ENCODE measurements around the gene OR2V2. TPM values are rescaled to one million over a fixed set of nuclear protein-coding genes. Genes with fewer than 3 reads are reported as not detected.

Gene OR2V2
- total RNA-seq, 1 experiment from 2014 or later: not detected

GRCh38 chr5:181189962-181190710 is 42.8 kb downstream of the OR2V2 start:
- peak; percentile 41 for DNase-seq (ENCODE audit: low spot score)

- peak; percentile 55 for DNase-seq (ENCODE audit: low spot score)
Measured at GRCh38 chr5:181190711-181191525, 43.5 kb downstream of the OR2V2 start.

- DNase-seq (ENCODE audit: low spot score): peak; percentile 97
Measured at GRCh38 chr5:181191526-181192336, 44.3 kb downstream of the OR2V2 start.

- no peak for DNase-seq (ENCODE audit: low spot score)
Measured at GRCh38 chr5:181192337-181193046, 45.1 kb downstream of the OR2V2 start.

- DNase-seq (ENCODE audit: low spot score): no peak
Measured at GRCh38 chr5:181193656-181194055, 46.3 kb downstream of the OR2V2 start.

- DNase-seq (ENCODE audit: low spot score): no peak
Measured at GRCh38 chr5:181194489-181195248, 47.3 kb downstream of the OR2V2 start.

- no peak for DNase-seq (ENCODE audit: low spot score)
Measured at GRCh38 chr5:181195249-181195761, 47.9 kb downstream of the OR2V2 start.

GRCh38 chr5:181197326-181197951 is 50.1 kb downstream of the OR2V2 start:
- DNase-seq (ENCODE audit: low spot score): no peak

GRCh38 chr5:181198106-181198685 is 50.8 kb downstream of the OR2V2 start:
- no peak for DNase-seq (ENCODE audit: low spot score)

GRCh38 chr5:181198905-181199519 is 51.6 kb downstream of the OR2V2 start:
- DNase-seq (ENCODE audit: low spot score): no peak

GRCh38 chr5:181199881-181200638 is 52.7 kb downstream of the OR2V2 start:
- no peak for DNase-seq (ENCODE audit: low spot score)

GRCh38 chr5:181200816-181201215 is 53.4 kb downstream of the OR2V2 start:
- no peak for DNase-seq (ENCODE audit: low spot score)

- no peak for DNase-seq (ENCODE audit: low spot score)
Measured at GRCh38 chr5:181203093-181203711, 55.8 kb downstream of the OR2V2 start.

- DNase-seq (ENCODE audit: low spot score): no peak
Measured at GRCh38 chr5:181203777-181204112, 56.4 kb downstream of the OR2V2 start.

- DNase-seq (ENCODE audit: low spot score): peak; percentile 23
Measured at GRCh38 chr5:181204113-181204825, 56.9 kb downstream of the OR2V2 start.

GRCh38 chr5:181204826-181205760 is 57.7 kb downstream of the OR2V2 start, which contains the start of gene TRIM7:
TSS of gene TRIM7 (minus strand) at chr5:181205196. CDS start at chr5:181205110, 86 bp downstream.
- peak; percentile 41 for DNase-seq (ENCODE audit: low spot score)
